Measurements from ENCODE around the gene SEM1. TPM values are rescaled to one million over a fixed set of nuclear protein-coding genes. Genes with fewer than 3 reads are reported as not detected.
"Not testable (repeated sequence)": the region's sequence is repeated elsewhere in the genome, so short reads cannot be mapped to it uniquely, and the experiment has no call there.

SEM1 gene
- total RNA-seq, 1 experiment from 2014 or later, result 71.2 TPM

- no peak for DNase-seq
- Mint-ChIP-seq H3K9me3 (ENCODE audit: low read depth, unreplicated experiment) (no peaks in the 10 kb centered on the region), H3K27ac (ENCODE audit: unreplicated experiment) (no peak overlapping the region), H3K27me3 (ENCODE audit: unreplicated experiment) (no peaks in the 10 kb centered on the region), H3K4me3 (ENCODE audit: low read depth, unreplicated experiment) (no peak overlapping the region), H3K36me3 (ENCODE audit: insufficient read depth, unreplicated experiment) (no peaks in the 10 kb centered on the region), H3K4me1 (ENCODE audit: low read depth, unreplicated experiment) (no peaks in the 10 kb centered on the region)
- intact Hi-C loops (cut with micrococcal nuclease; ENCODE audit: unreplicated experiment), result no loop called here
- no TSS peak for BruUV-seq (replicated peaks)
- CTCF ChIA-PET, result no interaction called here
- no peak for TF ChIP-seq CTCF (IDR thresholded peaks at IDR 0.05; ENCODE audit: unreplicated experiment)
Measured at GRCh38 chr7:96645084-96645483, 64.6 kb downstream of the SEM1 start.

GRCh38 chr7:96643436-96643835 lies 66.2 kb downstream of the SEM1 start:
- H3K27me3 Mint-ChIP-seq (ENCODE audit: unreplicated experiment); intact Hi-C loops (cut with micrococcal nuclease; ENCODE audit: unreplicated experiment); H3K9me3 Mint-ChIP-seq (ENCODE audit: low read depth, unreplicated experiment); H3K4me1 Mint-ChIP-seq (ENCODE audit: low read depth, unreplicated experiment); DNase-seq; H3K4me3 Mint-ChIP-seq (ENCODE audit: low read depth, unreplicated experiment); CTCF ChIA-PET; H3K27ac Mint-ChIP-seq (ENCODE audit: unreplicated experiment); BruUV-seq (replicated peaks); H3K36me3 Mint-ChIP-seq (ENCODE audit: insufficient read depth, unreplicated experiment): not testable (repeated sequence)

- Mint-ChIP-seq H3K4me3 (ENCODE audit: low read depth, unreplicated experiment) (no peak overlapping the region), H3K27me3 (ENCODE audit: unreplicated experiment) (no peaks in the 10 kb centered on the region), H3K9me3 (ENCODE audit: low read depth, unreplicated experiment) (no peaks in the 10 kb centered on the region), H3K4me1 (ENCODE audit: low read depth, unreplicated experiment) (no peaks in the 10 kb centered on the region), H3K27ac (ENCODE audit: unreplicated experiment) (no peak overlapping the region), H3K36me3 (ENCODE audit: insufficient read depth, unreplicated experiment) (no peaks in the 10 kb centered on the region)
- intact Hi-C loops (cut with micrococcal nuclease; ENCODE audit: unreplicated experiment), result no loop called here
- DNase-seq, result no peak
- CTCF ChIA-PET, result no interaction called here
- no TSS peak for BruUV-seq (replicated peaks)
- TF ChIP-seq CTCF (IDR thresholded peaks at IDR 0.05; ENCODE audit: unreplicated experiment), result no peak
Measured at GRCh38 chr7:96640054-96640453, 69.6 kb downstream of the SEM1 start.
